Smooth muscle cell (in vitro differentiated cells): ENCODE measurements around the gene USP22. TPM values are rescaled to one million over a fixed set of nuclear protein-coding genes. Genes with fewer than 3 reads are reported as not detected.

Experiments used
- DNase-seq: peaks from one replicate; lab custom pipeline; 2025; ENCODE audit not compliant: unreplicated experiment; lab: John Stamatoyannopoulos, UW
- H2AFZ ChIP-seq: fragments of 200-600 bp; sonication (generic); 2 replicates; pipeline ENCODE4 v1.6.0; 2016; ENCODE audit warnings: antibody characterized with exemption, low read depth, mild to moderate bottlenecking
- H3F3A ChIP-seq: fragments of 200-600 bp; sonication (generic); 2 replicates; pipeline ENCODE4 v1.6.0; 2017; ENCODE audit warnings: antibody characterized with exemption, low read depth
- H3K27ac ChIP-seq: fragments of 200-600 bp; sonication (generic); 2 replicates; pipeline ENCODE4 v1.5.1; 2016; ENCODE audit warnings: low read depth, mild to moderate bottlenecking
- H3K27me3 ChIP-seq: fragments of 200-600 bp; sonication (generic); 2 replicates; pipeline ENCODE4 v1.6.1; 2016; ENCODE audit warnings: low read depth, mild to moderate bottlenecking
- H3K36me3 ChIP-seq: fragments of 200-600 bp; sonication (generic); 2 replicates; pipeline ENCODE4 v1.5.1; 2016; ENCODE audit warnings: low read depth
- H3K4me1 ChIP-seq: fragments of 200-600 bp; sonication (generic); 2 replicates; pipeline ENCODE4 v1.5.1; 2016; ENCODE audit warnings: low read depth
- H3K4me2 ChIP-seq: fragments of 200-600 bp; sonication (generic); 2 replicates; pipeline ENCODE4 v1.6.0; 2016; ENCODE audit warnings: mild to moderate bottlenecking
- H3K4me3 ChIP-seq: fragments of 200-600 bp; sonication (generic); 2 replicates; pipeline ENCODE4 v1.5.1; 2016; ENCODE audit warnings: mild to moderate bottlenecking
- H3K79me2 ChIP-seq: fragments of 200-600 bp; sonication (generic); 2 replicates; pipeline ENCODE4 v1.6.0; 2016; ENCODE audit warnings: low read depth, mild to moderate bottlenecking
- H3K9ac ChIP-seq: fragments of 200-600 bp; sonication (generic); 2 replicates; pipeline ENCODE4 v1.6.0; 2016; ENCODE audit warnings: low read depth
- H3K9me3 ChIP-seq: fragments of 200-600 bp; sonication (generic); replicated peaks from 2 replicates; pipeline ENCODE4 v1.5.1; 2016; ENCODE audit warnings: low read depth
- H4K20me1 ChIP-seq: fragments of 200-600 bp; sonication (generic); 2 replicates; pipeline ENCODE4 v1.6.0; 2016; ENCODE audit warnings: low read depth
- WGBS: methylation state at CpG from one replicate; pipeline ENCODE4 v1.1.7; 2016; ENCODE audit warnings: low lambda C conversion rate; 5-methylcytosine and 5-hydroxymethylcytosine counted together
- polyA plus RNA-seq: library from polyadenylated mRNA; unstranded; fragments of >200 nt; fragmentation: Nextera tagmentation; extraction: Ambion mirVana; gene quantifications from 2 replicates; pipeline ENCODE4 v1.2.1, GENCODE V29; 2016
- total RNA-seq: library from RNA; depleted of rRNA; stranded (reverse); fragments of >200 nt; gene quantifications from 2 replicates; pipeline ENCODE4 v1.2.3, GENCODE V29; 2014
- TF ChIP-seq, protein P1 (sequence below): fragments of 200-600 bp; sonication (generic); IDR thresholded peaks from 2 replicates; pipeline ENCODE4 v1.5.1; 2017; ENCODE audit warnings: borderline replicate concordance, mild to moderate bottlenecking, antibody characterized with exemption; ENCODE audit not compliant: insufficient read depth, poor library complexity, severe bottlenecking

The USP22 gene
- total and polyA plus RNA-seq, 2 experiments from 2014 or later = 79.3 to 151 TPM

DNA sequence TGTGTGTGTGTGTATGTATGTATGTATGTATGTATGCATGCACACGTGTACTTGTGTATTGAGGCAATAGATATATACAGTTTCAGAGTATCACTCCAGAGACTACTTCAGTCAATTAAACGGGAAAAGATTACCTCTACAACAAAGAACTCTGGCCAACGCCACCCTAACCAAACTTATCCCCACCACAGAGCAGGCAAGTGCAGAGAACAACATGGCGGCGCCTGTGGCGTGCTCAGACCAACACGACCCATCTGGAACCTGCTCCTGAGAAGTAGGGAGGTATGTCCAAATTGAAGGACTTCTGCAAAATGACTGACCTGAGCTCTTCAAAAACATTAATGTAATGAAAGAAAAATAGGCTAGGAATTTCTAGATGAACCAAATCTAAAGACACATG lies 12.4 kb downstream of the USP22 start:
- Histone ChIP-seq H3K36me3 (no peaks in the 10 kb centered on the region), H3K9ac (no peak overlapping the region), H3K4me3 (no peak overlapping the region), H2AFZ (no peak overlapping the region), H4K20me1 (peaks cover 100% of the 10 kb centered on the region), H3K79me2 (peaks cover 99% of the 10 kb centered on the region), H3K4me2 (peak overlapping the region; percentile 64), H3K27me3 (no peaks in the 10 kb centered on the region), H3K27ac (peak overlapping the region; percentile 87), H3F3A (peaks cover 40% of the 10 kb centered on the region), H3K4me1 (peaks cover 35% of the 10 kb centered on the region), H3K9me3 (no peaks in the 10 kb centered on the region)
- WGBS = 93% methylated on average over 7 of the region's 7 CpGs
- DNase-seq = no peak
- TF ChIP-seq, protein P1, sequence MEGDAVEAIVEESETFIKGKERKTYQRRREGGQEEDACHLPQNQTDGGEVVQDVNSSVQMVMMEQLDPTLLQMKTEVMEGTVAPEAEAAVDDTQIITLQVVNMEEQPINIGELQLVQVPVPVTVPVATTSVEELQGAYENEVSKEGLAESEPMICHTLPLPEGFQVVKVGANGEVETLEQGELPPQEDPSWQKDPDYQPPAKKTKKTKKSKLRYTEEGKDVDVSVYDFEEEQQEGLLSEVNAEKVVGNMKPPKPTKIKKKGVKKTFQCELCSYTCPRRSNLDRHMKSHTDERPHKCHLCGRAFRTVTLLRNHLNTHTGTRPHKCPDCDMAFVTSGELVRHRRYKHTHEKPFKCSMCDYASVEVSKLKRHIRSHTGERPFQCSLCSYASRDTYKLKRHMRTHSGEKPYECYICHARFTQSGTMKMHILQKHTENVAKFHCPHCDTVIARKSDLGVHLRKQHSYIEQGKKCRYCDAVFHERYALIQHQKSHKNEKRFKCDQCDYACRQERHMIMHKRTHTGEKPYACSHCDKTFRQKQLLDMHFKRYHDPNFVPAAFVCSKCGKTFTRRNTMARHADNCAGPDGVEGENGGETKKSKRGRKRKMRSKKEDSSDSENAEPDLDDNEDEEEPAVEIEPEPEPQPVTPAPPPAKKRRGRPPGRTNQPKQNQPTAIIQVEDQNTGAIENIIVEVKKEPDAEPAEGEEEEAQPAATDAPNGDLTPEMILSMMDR = no peak

DNA sequence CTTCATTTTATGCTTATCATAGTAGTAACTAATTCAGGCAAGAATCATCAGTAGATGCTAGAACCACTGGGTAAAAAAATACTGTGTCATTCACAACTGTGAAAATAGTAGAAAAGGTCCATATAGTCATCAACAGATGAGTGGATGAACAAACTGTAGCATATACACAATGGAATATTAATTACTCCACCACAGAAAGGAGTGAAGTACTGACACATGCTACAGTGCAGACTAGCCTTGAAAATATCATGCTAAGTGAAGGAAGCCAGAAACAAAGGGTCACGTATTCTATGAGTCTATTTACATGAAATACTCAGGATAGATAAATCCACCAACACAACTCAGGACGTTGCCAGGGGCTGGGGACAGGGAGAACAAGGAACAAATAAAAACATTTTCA lies 13.3 kb downstream of the USP22 start:
- peak overlapping the region; percentile 87 for H3K27ac ChIP-seq
- TF ChIP-seq, protein P1 = no peak
- no peak overlapping the region for H2AFZ ChIP-seq
- no peak for DNase-seq
- no peaks in the 10 kb centered on the region for H3K27me3 ChIP-seq
- H4K20me1 ChIP-seq = peaks cover 100% of the 10 kb centered on the region
- peak overlapping the region; percentile 64 for H3K4me2 ChIP-seq
- WGBS = 60% methylated on average over 2 of the region's 2 CpGs
- no peaks in the 10 kb centered on the region for H3K9me3 ChIP-seq
- H3K36me3 ChIP-seq = no peaks in the 10 kb centered on the region
- peaks cover 28% of the 10 kb centered on the region for H3K4me1 ChIP-seq
- H3K4me3 ChIP-seq = no peak overlapping the region
- peaks cover 99% of the 10 kb centered on the region for H3K79me2 ChIP-seq
- H3K9ac ChIP-seq = peak overlapping the region; percentile 27
- peaks cover 37% of the 10 kb centered on the region for H3F3A ChIP-seq

DNA sequence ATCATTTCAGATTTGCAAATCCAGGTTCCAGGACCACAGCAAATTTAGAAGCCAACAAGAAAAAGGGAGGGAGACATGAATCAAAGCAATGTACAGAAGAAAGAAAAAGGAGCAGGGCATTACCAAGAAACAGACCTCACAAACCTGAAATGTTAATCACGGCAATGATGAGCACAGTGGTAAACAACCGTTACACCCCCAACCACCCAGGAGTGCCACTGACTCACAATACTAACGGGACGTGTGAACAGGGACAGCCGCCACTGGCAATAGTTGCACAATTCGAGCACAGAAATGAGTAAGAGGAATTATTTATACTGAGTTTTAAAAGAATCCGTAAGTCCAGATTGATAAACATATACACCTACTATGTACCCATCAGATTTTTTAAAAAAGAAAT lies 13.8 kb downstream of the USP22 start:
- Histone ChIP-seq H4K20me1 (peaks cover 100% of the 10 kb centered on the region), H2AFZ (no peak overlapping the region), H3K4me3 (no peak overlapping the region), H3F3A (peaks cover 32% of the 10 kb centered on the region), H3K4me2 (peak overlapping the region; percentile 64), H3K9me3 (no peaks in the 10 kb centered on the region), H3K27me3 (no peaks in the 10 kb centered on the region), H3K79me2 (peaks cover 99% of the 10 kb centered on the region), H3K9ac (peak overlapping the region; percentile 27), H3K36me3 (no peaks in the 10 kb centered on the region), H3K27ac (peak overlapping the region; percentile 87), H3K4me1 (peaks cover 25% of the 10 kb centered on the region)
- TF ChIP-seq, protein P1 = no peak
- no peak for DNase-seq
- WGBS = 19% methylated on average over 7 of the region's 7 CpGs

DNA sequence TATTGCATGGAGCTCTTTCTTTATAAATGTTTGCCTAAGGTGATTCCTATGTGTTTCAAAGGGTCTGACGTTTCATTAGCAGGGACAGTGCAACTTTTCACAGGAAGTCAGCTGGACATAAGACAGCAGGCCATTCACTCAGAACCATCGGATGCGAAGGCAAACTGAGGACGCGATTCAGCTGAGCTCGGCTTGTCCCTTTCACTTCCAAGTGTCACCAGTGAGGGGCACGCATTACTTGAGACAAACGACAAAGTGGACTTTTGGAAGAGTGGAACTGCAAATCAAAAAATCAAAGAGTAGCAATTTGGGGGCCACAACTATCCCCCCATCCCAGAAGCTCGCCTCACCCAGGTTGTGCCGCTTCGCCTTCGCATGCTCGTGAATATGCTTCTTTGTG lies 14.6 kb downstream of the USP22 start:
- peaks cover 25% of the 10 kb centered on the region for H3K4me1 ChIP-seq
- H3F3A ChIP-seq = peaks cover 26% of the 10 kb centered on the region
- no peak overlapping the region for H3K4me2 ChIP-seq
- H3K4me3 ChIP-seq = no peak overlapping the region
- H2AFZ ChIP-seq = no peak overlapping the region
- TF ChIP-seq, protein P1 = no peak
- peaks cover 100% of the 10 kb centered on the region for H4K20me1 ChIP-seq
- no peaks in the 10 kb centered on the region for H3K9me3 ChIP-seq
- no peaks in the 10 kb centered on the region for H3K36me3 ChIP-seq
- DNase-seq = no peak
- H3K9ac ChIP-seq = no peak overlapping the region
- WGBS = 89% methylated on average over 13 of the region's 13 CpGs
- H3K27ac ChIP-seq = peak overlapping the region; percentile 87
- H3K27me3 ChIP-seq = no peaks in the 10 kb centered on the region
- peaks cover 99% of the 10 kb centered on the region for H3K79me2 ChIP-seq
